Activated T-cell treated with anti-CD3 and anti-CD28 coated beads, Interleukin-2, amount 50 U/mL, for 1 hour (primary cell): ENCODE results near the gene SCN4A.
A peak's percentile ranks its signal among the peaks of the same experiment; 100 is the strongest.

Experiments used
- DNase-seq: peaks from one replicate; pipeline ENCODE4 v3.0.0-alpha.2; 2020

SCN4A gene

DNA sequence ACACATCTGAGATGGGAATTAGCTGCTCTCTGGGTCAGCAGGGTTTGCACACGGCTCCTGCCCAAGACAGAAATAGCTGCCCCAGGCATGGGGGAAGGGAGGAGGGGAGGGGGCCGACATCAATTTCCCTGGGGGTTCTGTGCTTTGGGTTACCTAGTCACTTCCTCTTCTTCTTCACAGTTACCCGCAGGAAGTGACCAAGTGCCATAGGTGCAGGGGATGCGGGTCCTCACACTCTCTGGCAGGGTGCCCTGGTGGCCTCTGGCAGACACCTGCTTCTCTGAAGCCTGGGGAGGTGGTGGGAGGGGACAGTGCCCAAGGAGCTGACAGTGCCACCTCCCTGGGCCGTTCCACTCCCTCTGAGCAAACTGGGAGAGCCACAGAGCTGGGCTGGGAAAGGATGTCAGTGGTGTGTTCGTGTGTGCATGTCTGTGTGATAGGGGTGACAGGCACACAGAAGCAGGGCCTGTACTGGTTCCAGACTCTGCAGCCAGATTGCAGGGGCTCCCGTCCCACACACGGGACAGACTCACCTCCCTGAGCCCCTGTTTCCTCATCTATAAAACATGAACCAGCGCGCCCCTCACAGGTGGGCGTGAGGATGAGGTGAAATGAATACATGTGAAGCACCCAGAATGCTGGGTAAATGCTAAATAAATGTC is 18.2 kb downstream of the SCN4A start:
- DNase-seq: peak; percentile 37

DNA sequence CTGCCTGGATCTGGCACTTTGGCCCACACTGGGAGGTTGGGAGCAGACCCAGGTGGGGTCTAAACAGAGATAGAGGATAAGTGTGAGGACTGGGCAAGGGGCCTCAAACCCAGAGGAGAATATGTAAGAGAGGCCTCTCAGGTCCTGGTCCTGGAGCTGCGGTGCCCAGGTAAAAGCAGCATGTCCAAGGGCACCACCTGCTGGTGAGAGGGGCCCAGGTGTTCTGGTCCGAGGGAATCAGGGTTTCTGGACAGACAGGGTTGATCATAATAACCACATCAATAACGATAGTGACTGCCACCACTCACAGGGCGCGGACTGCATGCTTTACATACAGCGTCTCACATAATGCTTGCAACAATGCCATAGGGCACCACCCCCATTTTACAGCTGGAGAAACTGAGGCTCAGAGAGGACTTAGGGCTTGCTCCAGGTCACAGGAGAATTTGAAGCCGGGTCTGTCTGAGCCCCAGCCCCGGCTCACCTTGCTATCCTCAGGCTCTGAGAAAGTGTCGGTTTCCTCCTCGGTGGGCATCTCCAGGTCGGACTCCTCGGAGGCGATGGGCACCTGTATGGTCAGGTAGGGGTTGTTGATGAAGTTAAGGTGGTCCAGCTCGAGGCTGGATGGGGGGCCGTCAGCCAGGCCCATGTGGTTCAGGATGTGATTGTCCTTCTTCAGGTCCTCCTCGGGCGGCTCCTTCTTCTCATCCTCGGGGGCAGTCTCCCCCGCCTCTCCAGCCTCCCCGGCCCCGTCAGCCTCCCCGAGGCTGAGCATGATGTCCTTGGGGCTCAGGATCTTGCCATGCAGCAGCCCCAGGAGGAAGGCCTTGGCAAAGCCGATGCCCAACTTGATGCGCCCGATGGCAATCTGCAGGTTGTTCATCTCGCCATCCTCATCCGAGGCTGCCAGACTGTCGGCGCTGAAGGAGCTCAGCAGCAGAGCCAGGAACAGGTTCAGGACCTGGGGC is 21.5 kb downstream of the SCN4A start:
- peak; percentile 48 for DNase-seq

DNA sequence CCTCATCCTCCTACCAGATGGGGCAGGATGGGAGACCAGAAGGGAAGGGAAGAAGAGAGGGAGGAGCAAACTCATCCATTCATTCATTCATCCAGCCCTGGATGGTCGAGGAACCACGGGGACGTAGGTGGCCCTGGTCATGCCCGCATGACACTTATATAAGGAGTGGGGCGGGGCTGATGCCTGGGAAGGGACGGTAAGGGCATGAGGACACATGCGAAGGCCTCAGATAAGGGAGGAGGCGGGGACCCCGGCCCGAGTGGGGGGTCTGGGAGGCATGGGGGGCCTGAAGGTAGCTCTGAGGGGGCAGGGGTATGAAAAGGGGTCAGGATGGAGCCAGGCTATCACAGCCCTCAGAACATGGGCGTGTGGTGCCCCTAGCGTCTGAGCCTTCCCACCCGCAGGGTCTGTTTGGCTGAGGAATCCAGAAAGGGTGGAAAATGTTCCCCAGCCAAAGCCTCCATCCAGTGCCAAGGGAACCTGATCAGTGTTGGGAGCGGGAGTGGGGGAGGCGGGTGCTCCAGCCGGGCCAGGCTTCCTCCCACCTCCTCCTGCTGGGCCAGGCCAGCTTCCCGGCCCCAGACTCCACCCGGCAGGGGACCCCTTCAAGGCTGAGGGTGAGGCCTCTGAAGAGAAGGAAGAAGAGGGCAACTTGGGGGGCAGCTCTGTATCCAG is 23.0 kb downstream of the SCN4A start:
- DNase-seq: no peak

DNA sequence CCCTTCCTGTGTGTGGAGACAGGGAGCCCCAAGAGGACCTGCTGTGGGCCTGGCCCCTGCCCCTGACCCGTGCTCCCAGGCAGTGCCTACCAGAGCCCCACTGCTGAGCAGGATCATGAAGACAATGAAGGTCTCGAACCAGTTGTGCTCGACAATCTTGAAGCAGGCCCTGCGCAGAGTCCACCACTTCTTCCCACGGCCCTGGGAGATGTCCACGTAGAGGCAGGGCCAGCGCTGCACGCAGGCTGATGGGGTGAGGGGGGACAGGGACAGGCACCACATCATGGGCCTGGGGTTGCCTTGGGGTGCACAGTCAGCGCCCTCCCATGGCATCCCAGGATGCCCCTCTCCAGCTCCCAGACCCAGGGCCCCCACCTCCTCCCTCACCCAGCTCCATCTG is 24.2 kb downstream of the SCN4A start:
- no peak for DNase-seq

DNA sequence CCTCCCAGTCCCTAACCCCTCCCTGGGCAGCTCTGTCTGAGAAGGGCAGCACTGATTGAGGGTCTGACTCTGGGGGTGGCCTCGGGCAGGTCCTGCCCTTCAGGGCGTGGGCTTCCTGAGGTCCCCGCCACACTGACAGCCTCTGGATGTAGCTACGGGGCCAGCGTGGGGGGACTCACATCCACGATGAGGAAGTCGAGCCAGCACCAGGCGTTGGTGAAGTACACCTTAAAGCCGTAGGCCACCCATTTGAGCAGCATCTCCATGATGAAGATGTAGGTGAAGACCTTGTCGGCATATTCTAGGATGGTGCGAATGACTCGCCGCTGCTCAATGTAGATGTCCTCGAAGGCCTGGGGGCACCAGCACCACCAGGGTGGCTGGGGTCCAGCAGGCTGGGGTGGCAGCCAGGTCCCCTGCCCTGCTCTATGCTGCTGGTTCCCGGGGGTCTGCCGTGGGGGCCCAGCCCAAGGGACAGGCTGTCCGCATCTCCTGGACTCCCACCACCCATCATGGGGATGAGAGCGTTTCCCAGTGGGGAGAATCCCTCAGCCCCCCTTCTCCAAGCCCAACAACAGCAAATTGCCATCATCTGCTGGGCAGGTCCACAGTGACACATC is 24.9 kb downstream of the SCN4A start:
- DNase-seq: no peak

DNA sequence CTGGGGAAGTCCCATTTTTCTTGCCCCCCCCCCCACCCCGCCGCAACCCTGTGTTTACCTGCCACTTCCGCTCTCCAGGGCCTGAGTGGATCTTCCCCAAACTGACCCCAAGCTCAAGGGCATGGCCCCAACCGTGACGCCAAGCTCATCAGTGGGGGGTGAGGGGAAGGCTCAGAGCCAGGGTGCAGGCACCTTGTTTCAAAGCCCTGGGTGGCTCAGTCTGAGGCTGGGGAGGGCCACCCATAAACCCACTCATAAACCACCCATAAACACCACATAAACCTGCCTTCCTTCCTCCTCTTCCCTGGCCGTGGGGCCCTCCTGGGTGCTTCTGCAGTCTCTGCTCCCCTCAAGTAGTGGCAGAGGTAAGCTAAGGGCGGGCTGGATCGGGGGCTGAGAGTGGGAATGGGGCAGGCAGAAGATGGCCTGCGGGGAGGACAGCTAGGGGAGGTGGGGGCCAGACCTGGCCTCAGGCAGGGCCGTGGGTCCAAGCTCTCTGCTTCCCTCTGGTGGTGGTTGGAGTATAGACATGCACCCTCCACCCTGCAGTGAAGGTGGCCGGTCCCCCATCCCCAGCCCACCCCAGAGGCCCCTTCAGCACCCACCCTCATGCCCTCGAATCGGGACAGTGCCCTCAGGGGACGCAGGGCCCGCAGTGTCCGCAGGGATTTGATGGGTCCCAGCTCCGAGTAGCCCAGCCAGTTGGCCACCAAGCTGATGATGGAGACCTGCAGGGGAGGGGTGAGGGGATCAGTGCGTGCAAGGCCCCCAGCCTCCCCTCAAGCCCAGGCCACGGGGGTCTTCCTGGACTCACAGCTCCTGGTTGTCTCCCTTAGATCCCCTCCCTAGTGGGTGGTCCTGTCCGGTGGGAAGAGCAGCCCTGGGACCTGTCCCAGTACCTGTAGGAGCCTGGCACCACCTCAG is 26.0 kb downstream of the SCN4A start:
- peak; percentile 64 for DNase-seq

DNA sequence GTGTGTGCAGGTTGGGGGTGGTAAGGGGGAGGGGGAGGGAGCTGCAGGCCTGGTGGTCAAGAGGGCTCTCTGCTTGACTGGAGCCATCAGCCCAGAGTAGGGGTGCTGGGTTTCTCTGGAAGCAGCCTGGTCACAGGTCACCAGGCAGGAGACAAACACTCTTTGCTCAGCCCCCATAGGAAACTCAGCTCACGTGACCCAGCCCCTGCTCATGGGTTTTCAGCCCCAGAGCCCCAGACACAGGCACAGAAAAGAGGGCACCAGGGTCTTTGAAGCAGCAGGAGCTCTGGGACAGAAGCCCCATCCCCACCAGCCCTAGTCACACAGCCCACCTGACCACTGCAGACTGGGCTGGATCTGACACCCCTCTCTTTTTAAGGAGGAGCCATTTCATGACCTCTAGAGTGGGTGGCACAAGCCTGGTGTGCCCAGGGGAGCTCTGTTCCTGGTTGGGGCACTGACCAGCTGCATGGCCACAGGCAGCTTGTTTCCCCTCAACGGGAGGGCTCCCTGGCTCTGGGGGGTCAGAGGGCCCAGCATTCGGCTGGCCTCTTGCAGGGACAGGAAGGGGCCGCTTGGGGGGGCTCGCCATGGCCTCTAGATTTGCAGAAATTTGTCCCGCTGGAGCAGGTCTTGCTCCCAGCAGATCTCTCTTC is 26.8 kb downstream of the SCN4A start:
- DNase-seq: no peak

DNA sequence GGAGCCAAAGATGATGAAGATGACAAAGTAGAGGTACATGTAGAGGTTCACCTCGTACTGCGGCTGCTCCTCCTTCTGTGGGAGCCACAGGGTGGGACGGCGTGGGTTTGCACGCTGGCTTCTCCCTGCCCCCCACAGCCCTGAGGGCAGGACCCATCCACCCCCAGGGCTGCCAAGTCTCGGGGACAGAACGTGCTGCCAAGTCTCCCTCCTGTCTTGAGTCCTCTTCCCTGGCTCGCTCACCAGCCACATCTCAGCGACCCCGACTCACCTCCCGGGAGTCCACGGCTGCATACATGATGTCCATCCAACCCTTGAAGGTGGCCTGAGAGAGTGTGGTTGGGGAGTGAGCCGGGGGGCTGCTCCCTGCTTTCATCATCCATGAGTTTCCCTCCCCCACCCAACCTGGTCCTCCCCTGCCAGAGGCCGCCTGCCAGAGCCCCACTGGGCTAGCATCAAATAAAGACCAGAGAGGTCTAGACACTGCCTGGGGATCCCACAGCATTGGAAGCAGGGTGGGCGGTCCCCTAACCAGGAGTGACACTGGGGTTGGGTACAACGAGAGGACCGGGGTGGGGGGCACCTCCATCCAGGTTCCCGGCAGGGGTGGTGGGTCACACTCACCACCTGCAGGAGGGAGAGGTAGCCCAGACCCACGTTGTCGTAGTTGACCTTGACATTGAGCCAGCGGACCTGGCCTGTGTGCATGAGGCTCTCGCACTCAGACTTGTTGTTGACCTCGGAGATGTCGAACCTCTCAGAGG is 27.8 kb downstream of the SCN4A start:
- DNase-seq: no peak

DNA sequence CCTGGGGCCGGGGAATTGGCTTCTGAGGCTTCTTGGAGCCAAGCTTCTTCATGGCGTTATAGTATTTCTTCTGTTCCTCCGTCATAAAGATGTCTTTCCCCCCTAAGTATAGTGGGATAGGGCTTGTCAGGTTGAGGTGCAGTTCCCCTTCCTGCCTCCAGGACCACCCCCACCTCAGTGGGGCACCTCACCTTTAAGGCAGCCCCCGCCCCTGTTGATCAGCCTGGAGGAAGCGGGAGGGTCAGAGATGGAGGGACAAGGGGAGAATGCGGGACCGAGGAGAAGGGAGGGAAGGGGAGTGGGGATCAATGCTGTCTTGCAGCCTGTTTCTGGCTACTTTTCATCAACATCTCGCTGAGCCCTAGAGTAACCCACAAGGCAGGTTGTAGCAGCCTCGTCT is 29.0 kb downstream of the SCN4A start:
- no peak for DNase-seq

DNA sequence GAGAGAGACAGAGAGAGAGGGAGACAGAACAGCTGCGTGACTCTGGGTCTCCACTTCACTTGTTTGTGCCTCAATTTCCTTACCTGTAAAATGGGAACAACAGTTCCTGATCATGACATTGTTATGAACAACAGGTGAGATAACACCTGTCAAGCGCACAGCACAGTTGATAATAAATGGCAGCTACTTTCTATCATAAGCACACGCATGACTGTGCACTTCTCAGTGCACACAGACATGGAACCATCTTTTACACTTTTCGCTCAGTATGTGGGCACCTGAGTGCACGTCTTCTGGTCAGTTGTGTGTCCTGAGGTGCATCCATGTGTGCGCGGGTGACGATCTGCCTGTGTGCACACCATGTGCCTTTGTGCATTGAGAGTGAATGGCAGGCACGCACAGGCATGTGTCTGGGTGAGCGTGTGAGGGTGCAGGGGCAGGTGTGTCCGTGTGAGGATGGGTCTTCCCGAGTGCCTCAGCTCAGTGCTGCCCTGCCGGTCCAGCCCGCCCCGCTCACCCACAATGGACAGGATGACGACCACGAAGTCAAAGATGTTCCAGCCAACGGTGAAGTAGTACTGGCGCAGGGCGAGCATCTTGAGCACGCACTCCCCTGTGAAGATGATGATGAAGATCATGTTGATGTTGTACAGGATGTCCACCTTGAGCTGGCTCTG is 30.3 kb downstream of the SCN4A start:
- no peak for DNase-seq

DNA sequence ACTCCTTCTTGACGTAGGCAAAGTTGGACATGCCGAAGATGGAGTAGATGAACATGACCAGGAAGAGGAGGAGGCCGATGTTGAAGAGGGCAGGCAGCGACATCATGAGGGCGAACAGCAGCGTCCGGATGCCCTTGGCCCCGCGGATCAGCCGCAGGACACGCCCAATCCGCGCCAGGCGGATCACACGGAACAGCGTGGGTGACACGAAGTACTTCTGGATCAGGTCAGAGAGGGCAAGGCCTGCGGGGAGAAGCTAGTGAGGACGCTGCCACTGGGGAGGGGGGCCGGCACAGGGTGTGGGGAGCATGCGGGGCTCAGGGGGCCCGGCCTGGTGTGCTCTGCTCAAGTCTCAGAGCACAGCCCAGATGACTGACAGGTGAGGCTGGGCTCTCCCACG is 31.0 kb downstream of the SCN4A start:
- no peak for DNase-seq

DNA sequence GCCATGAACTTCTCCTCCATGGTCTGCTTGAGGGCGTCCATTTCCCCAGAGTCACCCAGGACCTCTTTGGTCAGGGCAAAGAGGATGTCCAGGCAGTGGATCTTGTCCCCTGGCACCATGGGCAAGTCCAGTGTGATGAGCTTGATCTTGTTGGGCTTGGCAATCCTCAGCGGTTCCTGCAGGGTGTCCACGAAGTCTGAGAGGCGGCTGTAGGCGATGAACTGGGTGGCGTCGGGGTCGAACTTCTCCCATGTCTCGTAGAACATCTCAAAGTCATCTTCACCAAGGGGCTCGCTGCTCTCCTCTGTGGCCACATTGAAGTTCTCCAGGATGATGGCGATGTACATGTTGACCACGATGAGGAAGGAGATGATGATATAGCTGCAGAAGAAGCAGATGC is 31.6 kb downstream of the SCN4A start:
- DNase-seq: no peak

DNA sequence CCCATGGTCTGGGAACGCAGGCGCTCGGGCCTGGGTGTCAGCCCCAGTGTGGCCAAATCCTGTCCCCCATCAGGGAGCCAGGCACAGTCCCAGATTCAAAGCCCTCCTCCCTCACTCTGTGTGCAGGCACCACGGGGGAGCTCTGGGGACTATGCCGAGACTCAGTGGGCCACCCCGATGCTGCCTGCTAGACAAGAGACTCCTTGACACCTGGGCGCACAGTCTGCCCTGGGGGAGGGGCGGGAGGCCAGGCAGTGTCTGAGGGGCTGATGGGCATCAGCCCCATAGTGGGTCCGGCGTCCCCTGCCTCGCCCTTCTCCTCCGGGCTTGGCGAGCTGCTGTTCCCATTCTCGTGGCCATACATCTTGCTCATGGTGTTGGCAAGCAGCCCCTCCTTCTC is 32.1 kb downstream of the SCN4A start:
- no peak for DNase-seq

DNA sequence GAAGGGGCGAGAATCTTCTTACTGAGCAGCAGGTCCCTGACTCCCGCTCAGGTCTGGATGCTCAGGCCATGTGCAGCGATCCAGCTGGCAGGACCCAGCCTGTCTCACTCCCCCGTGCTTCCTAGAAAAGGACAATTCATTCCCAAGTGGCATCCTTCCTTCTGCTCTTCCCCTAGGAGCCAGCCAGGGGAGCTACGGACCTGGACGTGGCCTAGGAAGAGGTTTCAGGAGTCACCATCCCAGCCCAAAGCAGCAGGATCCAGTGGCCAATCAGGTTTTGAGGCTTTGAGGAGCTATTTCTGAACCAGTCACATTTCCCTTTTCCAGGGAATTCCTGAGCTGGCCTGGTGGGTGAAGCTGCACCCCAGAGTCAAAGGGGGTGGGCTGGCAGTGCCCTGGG is 32.8 kb downstream of the SCN4A start:
- DNase-seq: no peak

DNA sequence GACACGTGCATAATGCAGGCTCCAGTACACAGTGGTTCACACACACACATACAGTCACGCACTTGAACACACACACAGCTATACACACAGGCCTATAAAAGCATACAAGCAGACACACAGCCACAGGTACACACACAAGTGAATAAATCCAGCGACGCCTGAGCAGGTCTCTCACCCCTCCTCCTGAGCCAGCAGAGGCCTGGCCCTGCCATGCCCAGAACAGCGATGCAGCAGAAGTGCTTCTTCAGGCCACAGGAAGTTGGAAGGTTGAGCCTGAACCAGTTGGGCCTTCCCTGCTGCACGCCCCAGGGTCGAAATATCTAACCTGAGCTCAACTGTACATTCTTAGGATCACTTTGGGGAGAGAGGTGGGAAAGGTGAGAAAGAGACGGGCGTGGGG is 33.3 kb downstream of the SCN4A start:
- DNase-seq: no peak

DNA sequence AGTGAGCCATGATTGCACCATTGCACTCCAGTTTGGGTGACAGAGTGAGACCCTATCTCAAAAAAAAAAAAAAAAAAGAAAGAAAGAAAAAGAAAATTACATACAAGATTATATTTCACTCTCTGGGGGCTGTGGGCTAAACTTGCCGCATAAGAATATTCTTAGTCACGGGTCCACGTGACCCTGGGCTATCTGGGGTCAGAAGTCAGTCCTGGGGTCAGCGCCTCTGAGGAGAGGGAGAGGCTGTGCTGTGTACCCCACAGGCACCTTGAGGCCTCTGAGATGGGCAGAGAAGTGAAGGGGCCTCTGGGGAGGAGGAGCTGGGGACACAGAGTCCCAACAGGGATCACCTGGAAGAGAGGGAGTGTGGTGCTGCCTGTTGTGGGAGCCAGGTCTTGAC is 34.8 kb downstream of the SCN4A start:
- DNase-seq: no peak

DNA sequence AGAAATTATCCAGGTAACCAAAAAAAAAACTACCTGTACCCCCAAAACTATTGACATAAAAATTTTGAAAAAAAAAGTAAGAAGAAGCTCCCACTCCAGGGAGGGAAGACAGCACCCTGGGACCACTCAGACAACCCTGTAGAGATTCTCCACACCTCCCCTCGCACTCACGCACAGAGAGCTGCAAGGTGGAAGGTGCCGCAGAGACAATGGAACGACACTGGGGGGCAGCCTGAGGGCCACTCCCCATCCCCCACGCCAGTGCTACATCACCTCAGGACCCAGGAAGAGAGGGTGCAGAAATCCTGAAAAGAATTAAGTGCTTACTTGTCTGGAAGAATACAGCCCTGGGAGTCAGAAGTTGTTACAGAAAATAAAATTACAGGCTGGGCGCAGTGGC is 35.4 kb downstream of the SCN4A start:
- no peak for DNase-seq

DNA sequence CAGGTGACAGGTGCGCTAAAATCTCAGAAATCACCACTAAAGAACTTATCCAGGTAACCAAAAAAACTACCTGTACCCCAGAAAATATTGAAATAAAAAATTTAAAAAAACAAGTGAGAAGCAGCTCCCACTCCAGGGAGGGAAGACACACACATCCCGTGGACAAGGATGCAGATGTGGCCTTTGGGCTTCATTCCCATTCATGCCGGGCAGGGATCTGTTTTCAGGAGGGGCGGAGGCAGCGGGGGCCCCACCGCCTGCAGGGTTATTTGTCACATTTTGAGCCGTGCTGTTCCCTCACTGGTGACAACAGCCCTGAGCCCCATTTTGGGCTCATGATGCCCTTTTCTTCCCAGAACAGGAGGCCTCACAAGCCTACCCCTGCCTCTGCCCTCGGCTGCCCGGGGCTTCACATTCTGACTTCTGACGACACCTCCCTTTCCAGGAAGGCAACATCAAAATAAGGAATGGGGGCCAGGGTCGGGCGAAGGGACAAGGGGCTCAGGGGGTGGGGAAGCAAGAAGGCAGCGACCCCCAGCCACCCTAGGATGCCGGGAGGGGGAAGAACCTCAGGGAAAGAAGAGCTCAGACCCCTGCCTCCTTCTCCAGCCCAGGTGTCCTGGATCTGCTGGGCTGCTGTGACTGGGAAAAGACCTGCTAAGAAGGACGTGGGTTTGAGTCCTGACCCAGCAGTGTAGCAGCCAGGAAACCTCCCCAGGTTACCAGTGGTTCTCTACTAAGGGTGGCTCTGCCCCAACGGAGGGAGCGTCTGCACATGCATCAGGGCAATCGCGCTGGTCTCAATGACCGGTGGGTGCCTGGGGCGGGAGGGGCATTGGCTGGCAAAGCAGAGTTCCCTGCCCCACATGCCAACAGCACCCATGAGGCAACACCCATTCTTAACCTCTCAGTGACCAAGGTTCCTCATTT is 38.3 kb downstream of the SCN4A start:
- no peak for DNase-seq

DNA sequence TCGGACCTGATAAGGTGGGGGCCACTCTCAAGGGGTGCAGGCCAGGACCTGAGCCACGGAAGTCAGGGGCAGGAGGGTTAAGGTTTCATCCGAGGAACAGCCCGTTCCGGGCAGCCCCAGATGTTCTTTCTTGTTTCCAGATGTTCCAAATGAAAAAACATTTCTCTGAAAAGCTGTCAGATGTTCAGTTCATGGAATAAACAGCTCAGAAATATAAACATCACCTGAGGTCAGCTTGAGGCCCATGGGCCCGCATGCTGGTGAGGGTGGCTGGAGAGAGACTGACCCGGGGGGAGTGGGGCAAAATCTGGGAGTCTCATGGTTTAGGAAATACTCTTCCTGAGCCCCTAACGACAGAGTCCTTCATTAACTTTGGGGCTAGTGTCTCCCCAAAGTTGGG is 39.1 kb downstream of the SCN4A start:
- DNase-seq: no peak
